ENCODE measurements around the gene NVL.

Gene NVL

GRCh38 chr1:224271106-224271505 is 58.9 kb downstream of the NVL start:
- TF ChIP-seq CTCF (IDR thresholded peaks at IDR 0.05; ENCODE audit: low read depth, low read length) = no peak
- H3K27ac ChIP-seq = no peak overlapping the region
- H3K9me3 ChIP-seq (ENCODE audit: severe bottlenecking) = no peaks in the 10 kb centered on the region
- no peaks in the 10 kb centered on the region for H3K27me3 ChIP-seq (ENCODE audit: insufficient read depth, low read depth, severe bottlenecking)
- no peak overlapping the region for H3K4me3 ChIP-seq (ENCODE audit: low read depth, low read length)
- no peak for DNase-seq
- no peaks in the 10 kb centered on the region; the same call in 1 of the 2 replicates for H3K36me3 ChIP-seq

GRCh38 chr1:224267925-224268324 is 62.0 kb downstream of the NVL start:
- Histone ChIP-seq H3K4me3 (ENCODE audit: low read depth, low read length) (no peak overlapping the region), H3K9me3 (ENCODE audit: severe bottlenecking) (no peaks in the 10 kb centered on the region), H3K27me3 (ENCODE audit: insufficient read depth, low read depth, severe bottlenecking) (no peaks in the 10 kb centered on the region), H3K36me3 (no peaks in the 10 kb centered on the region), H3K27ac (no peak overlapping the region)
- TF ChIP-seq CTCF (IDR thresholded peaks at IDR 0.05; ENCODE audit: low read depth, low read length) = no peak
- no peak for DNase-seq

GRCh38 chr1:224266915-224267856 is 62.8 kb downstream of the NVL start:
- DNase-seq = no peak
- Histone ChIP-seq H3K36me3 (no peaks in the 10 kb centered on the region), H3K27ac (no peak overlapping the region), H3K9me3 (ENCODE audit: severe bottlenecking) (no peaks in the 10 kb centered on the region), H3K4me3 (ENCODE audit: low read depth, low read length) (no peak overlapping the region), H3K27me3 (ENCODE audit: insufficient read depth, low read depth, severe bottlenecking) (no peaks in the 10 kb centered on the region)
- TF ChIP-seq CTCF (IDR thresholded peaks at IDR 0.05; ENCODE audit: low read depth, low read length) = no peak

- H3K27me3 ChIP-seq (ENCODE audit: insufficient read depth, low read depth, severe bottlenecking) = no peaks in the 10 kb centered on the region
- no peak for TF ChIP-seq CTCF (IDR thresholded peaks at IDR 0.05; ENCODE audit: low read depth, low read length)
- no peaks in the 10 kb centered on the region for H3K9me3 ChIP-seq (ENCODE audit: severe bottlenecking)
- H3K36me3 ChIP-seq = no peaks in the 10 kb centered on the region
- no peak overlapping the region for H3K4me3 ChIP-seq (ENCODE audit: low read depth, low read length)
- no peak overlapping the region for H3K27ac ChIP-seq
- DNase-seq = no peak
These were observed 63.7 kb downstream of the NVL start for GRCh38 chr1:224266105-224266914.

- Histone ChIP-seq H3K27ac (no peak overlapping the region), H3K36me3 (no peaks in the 10 kb centered on the region), H3K9me3 (ENCODE audit: severe bottlenecking) (no peaks in the 10 kb centered on the region), H3K4me3 (ENCODE audit: low read depth, low read length) (no peak overlapping the region), H3K27me3 (ENCODE audit: insufficient read depth, low read depth, severe bottlenecking) (no peaks in the 10 kb centered on the region)
- no peak for TF ChIP-seq CTCF (IDR thresholded peaks at IDR 0.05; ENCODE audit: low read depth, low read length)
- DNase-seq = no peak
These were observed 65.7 kb downstream of the NVL start for GRCh38 chr1:224264321-224264720.

All from WERI-Rb-1 (cell line).